Measurements from ENCODE around the gene KLHDC3. TPM values are rescaled to one million over a fixed set of nuclear protein-coding genes. Genes with fewer than 3 reads are reported as not detected.

The KLHDC3 gene
- polyA plus RNA-seq, 3 donors, result 51.9 to 141 (median 106) TPM

DNA sequence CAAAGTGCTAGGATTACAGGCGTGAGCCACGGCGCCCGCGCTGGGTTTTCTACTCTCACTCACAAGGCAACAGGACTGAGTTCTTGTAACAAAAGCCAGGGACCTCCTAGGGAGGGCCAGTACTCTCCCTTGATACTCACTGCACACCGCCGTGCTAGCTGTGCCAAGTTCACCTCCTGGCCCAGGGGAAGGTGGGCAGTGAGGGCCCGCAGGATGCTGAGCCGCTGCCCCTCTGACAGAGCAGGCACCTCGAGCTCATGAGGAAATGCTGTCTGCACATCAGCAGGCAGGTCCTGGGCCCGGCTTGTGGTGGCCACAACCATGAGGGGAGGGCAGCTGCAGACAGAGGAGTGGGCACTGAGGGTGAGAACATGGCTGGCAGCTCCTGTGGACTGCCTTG lies 46.8 kb upstream of the KLHDC3 start:
- peaks cover 7 to 10% of the 10 kb centered on the region in 2 donors for H3K4me1 ChIP-seq (ENCODE audit: control insufficient read depth in 1 of 2, insufficient read depth in 2 of 2, low read length in 2 of 2)
- intact Hi-C loops (cut with micrococcal nuclease), result no loop called here

DNA sequence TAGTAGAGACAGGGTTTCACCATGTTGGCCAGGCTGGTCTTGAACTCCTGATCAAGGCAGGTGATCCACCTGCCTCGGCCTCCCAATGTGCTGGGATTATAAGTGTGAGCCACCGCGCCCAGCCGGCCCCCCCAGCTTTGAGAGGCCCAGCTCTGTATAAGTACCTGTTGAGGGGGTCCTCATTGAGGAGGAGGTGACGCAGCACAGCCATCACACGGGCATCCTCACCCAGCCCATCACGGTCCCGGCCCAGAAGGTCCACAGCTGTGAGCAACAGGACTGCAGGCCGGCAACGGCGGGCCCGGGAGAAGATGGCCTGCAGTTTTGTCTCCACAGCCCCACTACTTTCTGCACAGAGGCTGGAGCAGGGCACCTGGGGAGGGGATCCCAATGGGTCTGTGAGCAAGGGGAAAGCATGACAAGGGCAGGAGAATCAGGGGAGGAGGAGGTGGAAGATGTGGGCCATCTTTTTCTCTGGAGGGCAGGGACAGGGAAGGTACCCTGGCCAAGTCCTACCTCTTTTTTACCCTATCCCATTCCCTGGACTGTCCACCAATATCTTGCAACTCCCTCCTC lies 45.8 kb upstream of the KLHDC3 start:
- H3K27me3 ChIP-seq (ENCODE audit: control insufficient read depth in 2 of 2, insufficient read depth in 2 of 2, low read length in 2 of 2), result no peaks in the 10 kb centered on the region
- H3K27ac ChIP-seq (ENCODE audit: low read depth in 1 of 2, low read length in 2 of 2), result no peak overlapping the region
- peaks cover 0 to 2% (median 0%) of the 10 kb centered on the region in 3 donors for H3K27me3 Mint-ChIP-seq (ENCODE audit: low read depth in 3 of 3)
- no peak overlapping the region for H3K4me3 ChIP-seq (replicated peaks in 1 of 3; ENCODE audit: low read depth in 2 of 3, low read length in 3 of 3)
- no peak overlapping the region for H2AFZ ChIP-seq (ENCODE audit: insufficient read depth, low read depth, low read length, poor library complexity, severe bottlenecking)
- H3K36me3 Mint-ChIP-seq, result peaks cover 45 to 77% of the 10 kb centered on the region in 2 donors
- no peaks in the 10 kb centered on the region for H3K79me2 ChIP-seq (ENCODE audit: insufficient read depth, low read length)
- no peak overlapping the region for H3K27ac Mint-ChIP-seq
- 97% methylated on average over 6 of the region's 12 CpGs for WGBS (ENCODE audit: insufficient coverage)
- intact Hi-C loops (cut with micrococcal nuclease), result no loop called here
- peaks cover 11% of the 10 kb centered on the region for H3K4me1 Mint-ChIP-seq
- H3K9me3 ChIP-seq (replicated peaks in 1 of 2; ENCODE audit: control insufficient read depth in 1 of 2, insufficient read depth in 1 of 2, low read length in 2 of 2), result no peaks in the 10 kb centered on the region
- H3K4me3 Mint-ChIP-seq, result peak overlapping the region in 1 of 2 donors; percentile 41
- H3K4me1 ChIP-seq (ENCODE audit: control insufficient read depth in 1 of 2, insufficient read depth in 2 of 2, low read length in 2 of 2), result peaks cover 7 to 10% of the 10 kb centered on the region in 2 donors
- H3K9ac ChIP-seq (ENCODE audit: insufficient read depth, low read length, poor library complexity, severe bottlenecking), result no peak overlapping the region
- peaks cover 53% of the 10 kb centered on the region in 2 donors for H3K36me3 ChIP-seq (replicated peaks in 1 of 2; ENCODE audit: control insufficient read depth in 1 of 2, insufficient read depth in 2 of 2, low read length in 2 of 2)
- peaks cover 8% of the 10 kb centered on the region for H4K20me1 ChIP-seq (ENCODE audit: insufficient read depth, low read length)
- peaks cover 0 to 1% (median 0%) of the 10 kb centered on the region in 7 donors for H3K9me3 Mint-ChIP-seq
- no peak for DNase-seq
- H3K4me2 ChIP-seq (replicated peaks; ENCODE audit: extremely low read depth, low read length, poor library complexity, severe bottlenecking), result no peak overlapping the region
- TF ChIP-seq, protein P1, sequence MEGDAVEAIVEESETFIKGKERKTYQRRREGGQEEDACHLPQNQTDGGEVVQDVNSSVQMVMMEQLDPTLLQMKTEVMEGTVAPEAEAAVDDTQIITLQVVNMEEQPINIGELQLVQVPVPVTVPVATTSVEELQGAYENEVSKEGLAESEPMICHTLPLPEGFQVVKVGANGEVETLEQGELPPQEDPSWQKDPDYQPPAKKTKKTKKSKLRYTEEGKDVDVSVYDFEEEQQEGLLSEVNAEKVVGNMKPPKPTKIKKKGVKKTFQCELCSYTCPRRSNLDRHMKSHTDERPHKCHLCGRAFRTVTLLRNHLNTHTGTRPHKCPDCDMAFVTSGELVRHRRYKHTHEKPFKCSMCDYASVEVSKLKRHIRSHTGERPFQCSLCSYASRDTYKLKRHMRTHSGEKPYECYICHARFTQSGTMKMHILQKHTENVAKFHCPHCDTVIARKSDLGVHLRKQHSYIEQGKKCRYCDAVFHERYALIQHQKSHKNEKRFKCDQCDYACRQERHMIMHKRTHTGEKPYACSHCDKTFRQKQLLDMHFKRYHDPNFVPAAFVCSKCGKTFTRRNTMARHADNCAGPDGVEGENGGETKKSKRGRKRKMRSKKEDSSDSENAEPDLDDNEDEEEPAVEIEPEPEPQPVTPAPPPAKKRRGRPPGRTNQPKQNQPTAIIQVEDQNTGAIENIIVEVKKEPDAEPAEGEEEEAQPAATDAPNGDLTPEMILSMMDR (IDR thresholded peaks at IDR 0.05), result no peak

More for the DNA sequence above, 46.8 kb upstream of the KLHDC3 start:
- Histone ChIP-seq H3K4me2 (replicated peaks; ENCODE audit: extremely low read depth, low read length, poor library complexity, severe bottlenecking) (no peak overlapping the region), H3K27ac (ENCODE audit: low read depth in 1 of 2, low read length in 2 of 2) (no peak overlapping the region), H3K27me3 (ENCODE audit: control insufficient read depth in 2 of 2, insufficient read depth in 2 of 2, low read length in 2 of 2) (peaks cover 0 to 2% of the 10 kb centered on the region in 2 donors), H3K36me3 (replicated peaks in 1 of 2; ENCODE audit: control insufficient read depth in 1 of 2, insufficient read depth in 2 of 2, low read length in 2 of 2) (peaks cover 59 to 60% of the 10 kb centered on the region in 2 donors), H3K9me3 (replicated peaks in 1 of 2; ENCODE audit: control insufficient read depth in 1 of 2, insufficient read depth in 1 of 2, low read length in 2 of 2) (no peaks in the 10 kb centered on the region), H3K4me3 (replicated peaks in 1 of 3; ENCODE audit: low read depth in 2 of 3, low read length in 3 of 3) (no peak overlapping the region), H3K79me2 (ENCODE audit: insufficient read depth, low read length) (no peaks in the 10 kb centered on the region), H4K20me1 (ENCODE audit: insufficient read depth, low read length) (peaks cover 8% of the 10 kb centered on the region), H2AFZ (ENCODE audit: insufficient read depth, low read depth, low read length, poor library complexity, severe bottlenecking) (no peak overlapping the region), H3K9ac (ENCODE audit: insufficient read depth, low read length, poor library complexity, severe bottlenecking) (no peak overlapping the region)
- WGBS (ENCODE audit: insufficient coverage), result 97% methylated on average over 11 of the region's 11 CpGs
- DNase-seq, result no peak
- Mint-ChIP-seq H3K4me3 (no peak overlapping the region), H3K9me3 (no peaks in the 10 kb centered on the region), H3K27ac (peak overlapping the region in 1 of 7 donors; percentile 32), H3K36me3 (peaks cover 53 to 79% of the 10 kb centered on the region in 2 donors), H3K4me1 (peaks cover 10% of the 10 kb centered on the region), H3K27me3 (ENCODE audit: low read depth in 3 of 3) (peaks cover 0 to 2% (median 0%) of the 10 kb centered on the region in 3 donors)
- TF ChIP-seq, protein P1 (IDR thresholded peaks at IDR 0.05), result no peak

All from CD14-positive monocyte (primary cell).